Fibroblast of skin of left biceps (primary cell): ENCODE measurements around the gene EPB41L2.
"Not testable (repeated sequence)": the region's sequence is repeated elsewhere in the genome, so short reads cannot be mapped to it uniquely, and the experiment has no call there.

Experiments used
- DNase-seq, 2 experiments: peaks; one replicate each; pipeline ENCODE4 v3.0.0-alpha.2; 2013; ENCODE audit warnings: low read depth in 2 of 2

Gene EPB41L2

GRCh38 chr6:130945401-130945919 lies 117.6 kb downstream of the EPB41L2 start:
- no peak for DNase-seq

- DNase-seq, result no peak
Observed at GRCh38 chr6:130944486-130944885, 118.6 kb downstream of the EPB41L2 start.

GRCh38 chr6:130943738-130944137 lies 119.3 kb downstream of the EPB41L2 start:
- no peak for DNase-seq

- not testable (repeated sequence) for DNase-seq
Observed at GRCh38 chr6:130942752-130943151, 120.3 kb downstream of the EPB41L2 start.

GRCh38 chr6:130937942-130938604 lies 125.0 kb downstream of the EPB41L2 start:
- peak in 1 of 2 experiments; percentile 17 for DNase-seq

GRCh38 chr6:130936933-130937332 lies 126.1 kb downstream of the EPB41L2 start:
- no peak for DNase-seq

- DNase-seq, result no peak
Observed at GRCh38 chr6:130935978-130936377, 127.1 kb downstream of the EPB41L2 start.

GRCh38 chr6:130934848-130935585 lies 128.0 kb downstream of the EPB41L2 start:
- DNase-seq, result peak in 1 of 2 experiments; percentile 37

GRCh38 chr6:130933712-130934200 lies 129.3 kb downstream of the EPB41L2 start:
- peak in 1 of 2 experiments; percentile 39 for DNase-seq

GRCh38 chr6:130932921-130933320 lies 130.1 kb downstream of the EPB41L2 start:
- no peak for DNase-seq

GRCh38 chr6:130932438-130932837 lies 130.6 kb downstream of the EPB41L2 start:
- no peak for DNase-seq

- DNase-seq, result no peak
Observed at GRCh38 chr6:130931683-130932082, 131.4 kb downstream of the EPB41L2 start.

- peak; percentile 66 to 74 for DNase-seq
Observed at GRCh38 chr6:130929036-130929678, 133.9 kb downstream of the EPB41L2 start.

GRCh38 chr6:130928158-130928912 lies 134.7 kb downstream of the EPB41L2 start:
- DNase-seq, result no peak

- no peak for DNase-seq
Observed at GRCh38 chr6:130927305-130927704, 135.7 kb downstream of the EPB41L2 start.

- DNase-seq, result no peak
Observed at GRCh38 chr6:130923350-130923749, 139.7 kb downstream of the EPB41L2 start.

- no peak for DNase-seq
Observed at GRCh38 chr6:130922922-130923321, 140.1 kb downstream of the EPB41L2 start.

- DNase-seq, result no peak
Observed at GRCh38 chr6:130920969-130921368, 142.1 kb downstream of the EPB41L2 start.

GRCh38 chr6:130918171-130918570 lies 144.9 kb downstream of the EPB41L2 start:
- DNase-seq, result no peak

GRCh38 chr6:130915606-130916005 lies 147.4 kb downstream of the EPB41L2 start:
- not testable (repeated sequence) for DNase-seq

GRCh38 chr6:130913120-130913519 lies 149.9 kb downstream of the EPB41L2 start:
- DNase-seq, result no peak

GRCh38 chr6:130912434-130912833 lies 150.6 kb downstream of the EPB41L2 start:
- DNase-seq, result no peak
